Mucosa of stomach (tissue), 1 donor: ENCODE data around the gene SLC16A4.
"Not testable (repeated sequence)": the region's sequence is repeated elsewhere in the genome, so short reads cannot be mapped to it uniquely, and the experiment has no call there.

Experiments
- H3K27me3 ChIP-seq: one replicate; pipeline ENCODE4 v1.7.0; 2013; ENCODE audit warnings: mild to moderate bottlenecking, low read length; ENCODE audit not compliant: control insufficient read depth, insufficient read depth
- H3K36me3 ChIP-seq: one replicate; pipeline ENCODE4 v1.7.0; 2013; ENCODE audit warnings: low read length; ENCODE audit not compliant: control insufficient read depth, insufficient read depth
- H3K4me1 ChIP-seq: one replicate; pipeline ENCODE4 v1.7.0; 2013; ENCODE audit warnings: mild to moderate bottlenecking, low read length; ENCODE audit not compliant: control insufficient read depth, insufficient read depth
- H3K4me3 ChIP-seq: one replicate; pipeline ENCODE4 v1.7.0; 2013; ENCODE audit warnings: low read length
- H3K9ac ChIP-seq: one replicate; pipeline ENCODE4 v1.7.0; 2013; ENCODE audit warnings: mild to moderate bottlenecking, low read length, moderate library complexity
- H3K9me3 ChIP-seq: one replicate; pipeline ENCODE4 v1.7.0; 2013; ENCODE audit warnings: mild to moderate bottlenecking, low read length, moderate library complexity; ENCODE audit not compliant: control insufficient read depth
- donor health status: Pancreatic carcinoma.

Gene SLC16A4

GRCh38 chr1:110407260-110408210, 16.7 kb upstream of the SLC16A4 start, which contains the start of gene LAMTOR5:
Gene LAMTOR5, minus strand, starts transcription at chr1:110407694. Its CDS starts 74 bp downstream, at chr1:110407620.
- no peaks in the 10 kb centered on the region for H3K27me3 ChIP-seq
- H3K9ac ChIP-seq = peak within 1 kb of the TSS; percentile 98
- no peaks in the 10 kb centered on the region for H3K36me3 ChIP-seq
- H3K4me1 ChIP-seq = peaks cover 15% of the 10 kb centered on the region
- H3K4me3 ChIP-seq = peak within 1 kb of the TSS; percentile 98
- no peaks in the 10 kb centered on the region for H3K9me3 ChIP-seq

- Histone ChIP-seq H3K9ac (peak overlapping the region; percentile 98), H3K4me1 (peaks cover 15% of the 10 kb centered on the region)
- H3K27me3 ChIP-seq, H3K4me3 ChIP-seq, H3K9me3 ChIP-seq, H3K36me3 ChIP-seq: not testable (repeated sequence)
These were observed 15.6 kb upstream of the SLC16A4 start for GRCh38 chr1:110406407-110406806.

- no peaks in the 10 kb centered on the region for H3K27me3 ChIP-seq
- H3K9me3 ChIP-seq = no peaks in the 10 kb centered on the region
These were observed 13.6 kb upstream of the SLC16A4 start for GRCh38 chr1:110404401-110404800.

GRCh38 chr1:110403805-110404204, 13.0 kb upstream of the SLC16A4 start:
- H3K9me3 ChIP-seq = no peaks in the 10 kb centered on the region
- H3K4me3 ChIP-seq = no peak overlapping the region
- H3K9ac ChIP-seq = no peak overlapping the region
- H3K36me3 ChIP-seq = peaks cover 7% of the 10 kb centered on the region
- H3K4me1 ChIP-seq = peaks cover 15% of the 10 kb centered on the region
- H3K27me3 ChIP-seq = no peaks in the 10 kb centered on the region

More at GRCh38 chr1:110404401-110404800, 13.6 kb upstream of the SLC16A4 start:
- Histone ChIP-seq H3K4me3 (no peak overlapping the region), H3K9ac (no peak overlapping the region), H3K4me1 (peaks cover 15% of the 10 kb centered on the region), H3K36me3 (peaks cover 7% of the 10 kb centered on the region)

GRCh38 chr1:110396259-110396958, 5.6 kb upstream of the SLC16A4 start:
- H3K4me1 ChIP-seq = peaks cover 11% of the 10 kb centered on the region
- H3K36me3 ChIP-seq, H3K9ac ChIP-seq, H3K9me3 ChIP-seq, H3K27me3 ChIP-seq, H3K4me3 ChIP-seq: not testable (repeated sequence)

- peaks cover 11% of the 10 kb centered on the region for H3K4me1 ChIP-seq
- H3K36me3 ChIP-seq = no peaks in the 10 kb centered on the region
- H3K4me3 ChIP-seq = no peak overlapping the region
- H3K27me3 ChIP-seq = no peaks in the 10 kb centered on the region
- H3K9me3 ChIP-seq = no peaks in the 10 kb centered on the region
- no peak overlapping the region for H3K9ac ChIP-seq
These were observed 3.6 kb upstream of the SLC16A4 start for GRCh38 chr1:110394493-110394820.

GRCh38 chr1:110393691-110394492, 3.1 kb upstream of the SLC16A4 start:
- Histone ChIP-seq H3K36me3 (no peaks in the 10 kb centered on the region), H3K27me3 (no peaks in the 10 kb centered on the region), H3K9me3 (no peaks in the 10 kb centered on the region), H3K9ac (no peak overlapping the region), H3K4me1 (peaks cover 11% of the 10 kb centered on the region), H3K4me3 (no peak overlapping the region)

GRCh38 chr1:110393286-110393685, 2.5 kb upstream of the SLC16A4 start:
- Histone ChIP-seq H3K4me3 (no peak overlapping the region), H3K9me3 (no peaks in the 10 kb centered on the region), H3K4me1 (peaks cover 11% of the 10 kb centered on the region), H3K36me3 (no peaks in the 10 kb centered on the region), H3K27me3 (no peaks in the 10 kb centered on the region), H3K9ac (no peak overlapping the region)

- peaks cover 13% of the 10 kb centered on the region for H3K4me1 ChIP-seq
These were observed 730 bp downstream of the SLC16A4 start for GRCh38 chr1:110390096-110390495.

GRCh38 chr1:110387048-110387754, 3.6 kb downstream of the SLC16A4 start:
- no peaks in the 10 kb centered on the region for H3K36me3 ChIP-seq
- no peak overlapping the region for H3K4me3 ChIP-seq
- H3K9ac ChIP-seq = no peak overlapping the region
- peaks cover 16% of the 10 kb centered on the region for H3K4me1 ChIP-seq
- H3K27me3 ChIP-seq = no peaks in the 10 kb centered on the region
- no peaks in the 10 kb centered on the region for H3K9me3 ChIP-seq

More at GRCh38 chr1:110390096-110390495, 730 bp downstream of the SLC16A4 start:
- no peaks in the 10 kb centered on the region for H3K27me3 ChIP-seq
- H3K36me3 ChIP-seq = no peaks in the 10 kb centered on the region
- no peak overlapping the region for H3K4me3 ChIP-seq
- H3K9me3 ChIP-seq = no peaks in the 10 kb centered on the region
- H3K9ac ChIP-seq = no peak overlapping the region

GRCh38 chr1:110385369-110385768, 5.5 kb downstream of the SLC16A4 start:
- H3K36me3 ChIP-seq = no peaks in the 10 kb centered on the region

More at GRCh38 chr1:110385369-110385768, 5.5 kb downstream of the SLC16A4 start:
- no peak overlapping the region for H3K9ac ChIP-seq
- H3K27me3 ChIP-seq = no peaks in the 10 kb centered on the region
- no peak overlapping the region for H3K4me3 ChIP-seq
- H3K4me1 ChIP-seq = peaks cover 16% of the 10 kb centered on the region
- H3K9me3 ChIP-seq = no peaks in the 10 kb centered on the region
